Neural cell (in vitro differentiated cells): ENCODE data around the gene ZNF462. TPM values are rescaled to one million over a fixed set of nuclear protein-coding genes. Genes with fewer than 3 reads are reported as not detected.

ENCODE experiments used
- H2AFZ ChIP-seq: fragments of 200-600, 300-800 bp; sonication (generic), shearing (Covaris generic); 2 replicates; pipeline ENCODE4 v1.6.0; 2014; ENCODE audit warnings: low read depth, mild to moderate bottlenecking, antibody characterized with exemption, low read length, moderate library complexity
- H3F3A ChIP-seq: fragments of 200-600 bp; shearing (Covaris generic); 2 replicates; pipeline ENCODE4 v1.6.1; 2016; ENCODE audit warnings: mild to moderate bottlenecking, moderate library complexity, mixed read lengths, antibody characterized with exemption, low read length; ENCODE audit not compliant: insufficient read depth, poor library complexity, severe bottlenecking
- H3K27ac ChIP-seq: fragments of 200-600, 300-800 bp; sonication (generic), shearing (Covaris generic); 2 replicates; pipeline ENCODE4 v1.5.1; 2014; ENCODE audit warnings: mild to moderate bottlenecking, low read length, moderate library complexity
- H3K27me3 ChIP-seq: fragments of 300-800, 200-600 bp; sonication (generic), shearing (Covaris generic); 2 replicates; pipeline ENCODE4 v1.6.0; 2014; ENCODE audit warnings: mild to moderate bottlenecking, low read depth, low read length, moderate library complexity; ENCODE audit not compliant: insufficient read depth
- H3K36me3 ChIP-seq: fragments of 300-800, 200-600 bp; sonication (generic), shearing (Covaris generic); 2 replicates; pipeline ENCODE4 v1.5.1; 2014; ENCODE audit warnings: mild to moderate bottlenecking, antibody characterized with exemption, low read length, moderate library complexity; ENCODE audit not compliant: insufficient read depth
- H3K4me2 ChIP-seq: fragments of 300-800, 200-600 bp; sonication (generic), shearing (Covaris generic); 2 replicates; pipeline ENCODE4 v1.6.0; 2014; ENCODE audit warnings: mild to moderate bottlenecking, low read length
- H3K4me3 ChIP-seq: fragments of 300-800, 200-600 bp; sonication (generic), shearing (Covaris generic); 2 replicates; pipeline ENCODE4 v1.5.1; 2014; ENCODE audit warnings: mild to moderate bottlenecking, low read length, moderate library complexity
- H3K79me2 ChIP-seq: fragments of 200-600 bp; shearing (Covaris generic); replicated peaks from 2 replicates; pipeline ENCODE4 v1.6.0; 2014; ENCODE audit warnings: mild to moderate bottlenecking, low read length, moderate library complexity; ENCODE audit not compliant: insufficient read depth
- H3K9ac ChIP-seq: fragments of 300-800, 200-600 bp; sonication (generic), shearing (Covaris generic); 2 replicates; pipeline ENCODE4 v1.6.1; 2016; ENCODE audit warnings: mild to moderate bottlenecking, low read length, mixed read lengths
- H3K9me2 ChIP-seq: fragments of 200-600 bp; shearing (Covaris generic); 2 replicates; pipeline ENCODE4 v1.6.1; 2016; ENCODE audit warnings: mild to moderate bottlenecking, low read length, mixed read lengths; ENCODE audit not compliant: insufficient read depth
- H3K9me3 ChIP-seq: fragments of 200-600, 300-800 bp; sonication (generic), shearing (Covaris generic); 2 replicates; pipeline ENCODE4 v1.6.1; 2016; ENCODE audit warnings: mild to moderate bottlenecking, mixed run types, low read length, moderate library complexity, mixed read lengths
- H4K20me1 ChIP-seq: fragments of 200-600 bp; shearing (Covaris generic); 2 replicates; pipeline ENCODE4 v1.6.1; 2016; ENCODE audit warnings: mild to moderate bottlenecking, mixed run types; ENCODE audit not compliant: insufficient read depth
- EP300 ChIP-seq: fragments of 450-650 bp; conservative IDR thresholded peaks from 2 replicates; pipeline ENCODE4 v1.6.1; 2014; ENCODE audit warnings: antibody characterized with exemption, mild to moderate bottlenecking, moderate library complexity; ENCODE audit not compliant: poor library complexity, severe bottlenecking
- EZH2 ChIP-seq: fragments of 200-600, 300-800 bp; shearing (Covaris generic), sonication (generic); IDR thresholded peaks from 2 replicates; pipeline ENCODE4 v1.6.1; 2014; ENCODE audit warnings: antibody characterized with exemption, low read length, borderline replicate concordance, mild to moderate bottlenecking; ENCODE audit not compliant: insufficient read depth, poor library complexity, severe bottlenecking
- MXI1 ChIP-seq: fragments of 450-650 bp; conservative IDR thresholded peaks from 2 replicates; pipeline ENCODE4 v1.6.1; 2014; ENCODE audit warnings: antibody characterized with exemption, mild to moderate bottlenecking; ENCODE audit not compliant: poor library complexity, severe bottlenecking
- POLR2AphosphoS5 ChIP-seq: IDR thresholded peaks from 2 replicates; pipeline ENCODE4 v1.6.1; 2012
- RAD21 ChIP-seq: fragments of 450-650 bp; conservative IDR thresholded peaks from 2 replicates; pipeline ENCODE4 v1.6.1; 2014; ENCODE audit warnings: antibody characterized with exemption, mild to moderate bottlenecking, moderate library complexity
- SMC3 ChIP-seq: fragments of 450-650 bp; conservative IDR thresholded peaks from 2 replicates; pipeline ENCODE4 v1.6.1; 2014; ENCODE audit warnings: antibody characterized with exemption, mild to moderate bottlenecking, moderate library complexity; ENCODE audit not compliant: poor library complexity
- TAF1 ChIP-seq: IDR thresholded peaks from 2 replicates; pipeline ENCODE4 v1.6.1; 2012; ENCODE audit warnings: low read depth
- polyA plus RNA-seq: library from polyadenylated mRNA; depleted of rRNA; stranded (reverse); fragments of >200 nt; gene quantifications from 2 replicates; pipeline ENCODE4 v1.2.3, GENCODE V29; 2014
- TF ChIP-seq, protein P1 (sequence below): IDR thresholded peaks from 2 replicates; pipeline ENCODE4 v1.6.1; 2012; ENCODE audit warnings: borderline replicate concordance
- TF ChIP-seq, protein P2 (sequence below): fragments of 450-650 bp; IDR thresholded peaks from 2 replicates; pipeline ENCODE4 v1.5.1; 2014; ENCODE audit warnings: antibody characterized with exemption, mild to moderate bottlenecking, moderate library complexity; ENCODE audit not compliant: poor library complexity, severe bottlenecking

The ZNF462 gene
- polyA plus RNA-seq, 1 donor from 2014 or later = 9.1 TPM

DNA sequence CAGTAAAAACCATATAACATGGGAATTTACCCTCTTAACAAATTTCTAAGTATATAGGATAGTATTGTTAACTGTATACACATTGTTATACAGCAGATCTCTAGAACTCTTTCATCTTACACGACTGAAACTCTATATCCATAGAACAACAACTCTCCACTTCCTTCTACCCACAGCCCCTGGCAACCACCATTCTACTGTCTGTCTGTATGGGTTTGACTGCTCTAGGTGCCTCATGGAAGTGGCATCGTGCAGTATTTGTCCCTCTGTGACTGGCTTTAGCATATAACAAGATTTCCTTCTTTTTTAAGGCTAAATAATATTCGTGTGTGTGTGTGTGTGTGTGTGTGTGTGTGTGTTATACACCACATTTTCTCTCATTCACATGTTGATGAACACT lies 100.7 kb downstream of the ZNF462 start:
- no peak for TF ChIP-seq SMC3
- no peak for TF ChIP-seq EP300
- TF ChIP-seq EZH2 = no peak
- TF ChIP-seq MXI1 = no peak
- no peak for TF ChIP-seq RAD21
- TF ChIP-seq TAF1 = no peak
- TF ChIP-seq, protein P1, sequence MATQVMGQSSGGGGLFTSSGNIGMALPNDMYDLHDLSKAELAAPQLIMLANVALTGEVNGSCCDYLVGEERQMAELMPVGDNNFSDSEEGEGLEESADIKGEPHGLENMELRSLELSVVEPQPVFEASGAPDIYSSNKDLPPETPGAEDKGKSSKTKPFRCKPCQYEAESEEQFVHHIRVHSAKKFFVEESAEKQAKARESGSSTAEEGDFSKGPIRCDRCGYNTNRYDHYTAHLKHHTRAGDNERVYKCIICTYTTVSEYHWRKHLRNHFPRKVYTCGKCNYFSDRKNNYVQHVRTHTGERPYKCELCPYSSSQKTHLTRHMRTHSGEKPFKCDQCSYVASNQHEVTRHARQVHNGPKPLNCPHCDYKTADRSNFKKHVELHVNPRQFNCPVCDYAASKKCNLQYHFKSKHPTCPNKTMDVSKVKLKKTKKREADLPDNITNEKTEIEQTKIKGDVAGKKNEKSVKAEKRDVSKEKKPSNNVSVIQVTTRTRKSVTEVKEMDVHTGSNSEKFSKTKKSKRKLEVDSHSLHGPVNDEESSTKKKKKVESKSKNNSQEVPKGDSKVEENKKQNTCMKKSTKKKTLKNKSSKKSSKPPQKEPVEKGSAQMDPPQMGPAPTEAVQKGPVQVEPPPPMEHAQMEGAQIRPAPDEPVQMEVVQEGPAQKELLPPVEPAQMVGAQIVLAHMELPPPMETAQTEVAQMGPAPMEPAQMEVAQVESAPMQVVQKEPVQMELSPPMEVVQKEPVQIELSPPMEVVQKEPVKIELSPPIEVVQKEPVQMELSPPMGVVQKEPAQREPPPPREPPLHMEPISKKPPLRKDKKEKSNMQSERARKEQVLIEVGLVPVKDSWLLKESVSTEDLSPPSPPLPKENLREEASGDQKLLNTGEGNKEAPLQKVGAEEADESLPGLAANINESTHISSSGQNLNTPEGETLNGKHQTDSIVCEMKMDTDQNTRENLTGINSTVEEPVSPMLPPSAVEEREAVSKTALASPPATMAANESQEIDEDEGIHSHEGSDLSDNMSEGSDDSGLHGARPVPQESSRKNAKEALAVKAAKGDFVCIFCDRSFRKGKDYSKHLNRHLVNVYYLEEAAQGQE = no peak
- TF ChIP-seq, protein P2, sequence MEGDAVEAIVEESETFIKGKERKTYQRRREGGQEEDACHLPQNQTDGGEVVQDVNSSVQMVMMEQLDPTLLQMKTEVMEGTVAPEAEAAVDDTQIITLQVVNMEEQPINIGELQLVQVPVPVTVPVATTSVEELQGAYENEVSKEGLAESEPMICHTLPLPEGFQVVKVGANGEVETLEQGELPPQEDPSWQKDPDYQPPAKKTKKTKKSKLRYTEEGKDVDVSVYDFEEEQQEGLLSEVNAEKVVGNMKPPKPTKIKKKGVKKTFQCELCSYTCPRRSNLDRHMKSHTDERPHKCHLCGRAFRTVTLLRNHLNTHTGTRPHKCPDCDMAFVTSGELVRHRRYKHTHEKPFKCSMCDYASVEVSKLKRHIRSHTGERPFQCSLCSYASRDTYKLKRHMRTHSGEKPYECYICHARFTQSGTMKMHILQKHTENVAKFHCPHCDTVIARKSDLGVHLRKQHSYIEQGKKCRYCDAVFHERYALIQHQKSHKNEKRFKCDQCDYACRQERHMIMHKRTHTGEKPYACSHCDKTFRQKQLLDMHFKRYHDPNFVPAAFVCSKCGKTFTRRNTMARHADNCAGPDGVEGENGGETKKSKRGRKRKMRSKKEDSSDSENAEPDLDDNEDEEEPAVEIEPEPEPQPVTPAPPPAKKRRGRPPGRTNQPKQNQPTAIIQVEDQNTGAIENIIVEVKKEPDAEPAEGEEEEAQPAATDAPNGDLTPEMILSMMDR = no peak
- no peak for TF ChIP-seq POLR2AphosphoS5
- H3K79me2 ChIP-seq = peaks cover 3% of the 10 kb centered on the region
- H3K27me3 ChIP-seq = no peaks in the 10 kb centered on the region
- H3K9ac ChIP-seq = no peak overlapping the region
- no peak overlapping the region for H3K4me3 ChIP-seq
- H4K20me1 ChIP-seq = no peaks in the 10 kb centered on the region
- H3F3A ChIP-seq = no peaks in the 10 kb centered on the region
- H2AFZ ChIP-seq = no peak overlapping the region
- no peaks in the 10 kb centered on the region for H3K9me3 ChIP-seq
- no peaks in the 10 kb centered on the region for H3K9me2 ChIP-seq
- H3K36me3 ChIP-seq = peaks cover 9% of the 10 kb centered on the region
- H3K4me2 ChIP-seq = no peak overlapping the region
- H3K27ac ChIP-seq = no peak overlapping the region

DNA sequence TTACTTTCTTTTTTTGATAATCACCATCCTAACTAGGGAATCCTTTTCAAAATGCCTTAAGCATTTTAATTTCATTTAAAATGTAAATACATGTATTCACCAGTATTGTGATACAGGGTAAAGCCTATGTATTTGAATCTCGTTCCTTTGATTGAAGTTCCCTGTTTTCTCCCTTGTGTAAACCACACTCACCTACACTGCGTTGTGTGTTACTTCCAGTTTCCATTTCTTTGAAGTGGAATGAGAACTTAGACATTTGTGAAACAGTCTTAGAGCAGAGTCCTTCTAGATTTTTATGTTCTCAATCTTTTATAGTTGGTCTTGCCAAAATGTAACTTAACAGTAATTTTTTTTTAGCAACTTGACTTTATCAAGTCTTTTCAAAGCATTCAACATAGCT lies 101.4 kb downstream of the ZNF462 start:
- TF ChIP-seq POLR2AphosphoS5 = no peak
- TF ChIP-seq RAD21 = no peak
- Histone ChIP-seq H3K27ac (no peak overlapping the region), H3K27me3 (no peaks in the 10 kb centered on the region), H3K9ac (no peak overlapping the region), H3K4me2 (no peak overlapping the region), H4K20me1 (no peaks in the 10 kb centered on the region), H2AFZ (no peak overlapping the region), H3K9me3 (no peaks in the 10 kb centered on the region), H3K9me2 (no peaks in the 10 kb centered on the region), H3K4me3 (no peak overlapping the region), H3F3A (no peaks in the 10 kb centered on the region), H3K36me3 (peaks cover 9% of the 10 kb centered on the region), H3K79me2 (peaks cover 3% of the 10 kb centered on the region)
